GM06990 (cell line): Measurements from ENCODE around the gene LPCAT1.

Experiments used
- DNase-seq: peaks from one replicate; pipeline ENCODE4 v3.0.0-alpha.2; 2011; ENCODE audit not compliant: insufficient read length; ENCODE audit errors: extremely low read depth
- H3K27me3 ChIP-seq: replicated peaks from 2 replicates; pipeline ENCODE4 v1.6.0; 2011; ENCODE audit warnings: low read length; ENCODE audit not compliant: control insufficient read depth, insufficient read depth
- H3K36me3 ChIP-seq: 2 replicates; pipeline ENCODE4 v1.5.1; 2011; ENCODE audit warnings: low read length; ENCODE audit not compliant: control insufficient read depth, insufficient read depth
- H3K4me3 ChIP-seq: replicated peaks from 2 replicates; pipeline ENCODE4 v1.5.1; 2011; ENCODE audit warnings: low read depth, mild to moderate bottlenecking, control low read depth, low read length
- CTCF ChIP-seq: IDR thresholded peaks from 2 replicates; pipeline ENCODE4 v1.5.1; 2011; ENCODE audit warnings: low read length, control low read depth, mild to moderate bottlenecking, inconsistent platforms; ENCODE audit not compliant: insufficient read depth, poor library complexity, severe bottlenecking

The LPCAT1 gene

GRCh38 chr5:1480217-1480616 lies 43.5 kb downstream of the LPCAT1 start:
- Histone ChIP-seq H3K27me3 (no peaks in the 10 kb centered on the region), H3K36me3 (peaks cover 53% of the 10 kb centered on the region), H3K4me3 (no peak overlapping the region)
- DNase-seq, result no peak
- TF ChIP-seq CTCF, result no peak

- peaks cover 55% of the 10 kb centered on the region for H3K36me3 ChIP-seq
- peak; percentile 78 for TF ChIP-seq CTCF
- no peaks in the 10 kb centered on the region for H3K27me3 ChIP-seq
- H3K4me3 ChIP-seq, result no peak overlapping the region
- peak; percentile 66 for DNase-seq
These were observed 44.1 kb downstream of the LPCAT1 start for GRCh38 chr5:1479581-1480188.

GRCh38 chr5:1479066-1479465 lies 44.7 kb downstream of the LPCAT1 start:
- no peak for TF ChIP-seq CTCF
- no peak overlapping the region for H3K4me3 ChIP-seq
- no peaks in the 10 kb centered on the region for H3K27me3 ChIP-seq
- H3K36me3 ChIP-seq, result peaks cover 56% of the 10 kb centered on the region
- no peak for DNase-seq

- TF ChIP-seq CTCF, result no peak
- DNase-seq, result no peak
- H3K36me3 ChIP-seq, result peaks cover 53% of the 10 kb centered on the region
- H3K27me3 ChIP-seq, result no peaks in the 10 kb centered on the region
- no peak overlapping the region for H3K4me3 ChIP-seq
These were observed 45.3 kb downstream of the LPCAT1 start for GRCh38 chr5:1478271-1479035.

GRCh38 chr5:1477341-1477740 lies 46.4 kb downstream of the LPCAT1 start:
- no peak overlapping the region for H3K4me3 ChIP-seq
- TF ChIP-seq CTCF, result no peak
- no peak for DNase-seq
- no peaks in the 10 kb centered on the region for H3K27me3 ChIP-seq
- H3K36me3 ChIP-seq, result peaks cover 56% of the 10 kb centered on the region

- TF ChIP-seq CTCF, result no peak
- Histone ChIP-seq H3K4me3 (no peak overlapping the region), H3K36me3 (peaks cover 54% of the 10 kb centered on the region), H3K27me3 (no peaks in the 10 kb centered on the region)
- peak; percentile 6 for DNase-seq
These were observed 46.8 kb downstream of the LPCAT1 start for GRCh38 chr5:1476967-1477310.
